Activated T-helper 1 cell treated with anti-CD3 and anti-CD28 coated beads, Interleukin-12 subunit alpha, Interleukin-12 subunit beta, Interleukin-2, Interleukin-4 antibody, amounts not matched to agents 30 ng/mL and 10 ng/mL and 1 ng/mL, durations not matched to agents 14 hours and 24 hours and 36 hours (primary cell): Measurements from ENCODE around the gene LRRN3. TPM values are rescaled to one million over a fixed set of nuclear protein-coding genes. Genes with fewer than 3 reads are reported as not detected.
"Not testable (repeated sequence)": the region's sequence is repeated elsewhere in the genome, so short reads cannot be mapped to it uniquely, and the experiment has no call there.

Experiments used
- DNase-seq: peaks from one replicate; pipeline ENCODE4 v3.0.0; 2021; ENCODE audit warnings: low spot score
- H3K27ac Mint-ChIP-seq: one replicate; pipeline ENCODE4 v1.8.0; 2021; ENCODE audit warnings: mild to moderate bottlenecking, mixed read lengths
- H3K27me3 Mint-ChIP-seq: one replicate; pipeline ENCODE4 v1.8.0; 2022; ENCODE audit warnings: mild to moderate bottlenecking, moderate library complexity, mixed read lengths; ENCODE audit not compliant: insufficient read depth
- H3K36me3 Mint-ChIP-seq: one replicate; pipeline ENCODE4 v1.8.0; 2021; ENCODE audit warnings: low read depth, mixed read lengths
- H3K4me1 Mint-ChIP-seq: one replicate; pipeline ENCODE4 v1.8.0; 2021; ENCODE audit warnings: low read depth, mixed read lengths
- H3K4me3 Mint-ChIP-seq: one replicate; pipeline ENCODE4 v1.8.0; 2021; ENCODE audit warnings: mild to moderate bottlenecking, moderate library complexity, mixed read lengths
- H3K9me3 Mint-ChIP-seq: one replicate; pipeline ENCODE4 v1.8.0; 2021; ENCODE audit warnings: mixed read lengths
- intact Hi-C: fragments of 100-400 bp; cut with micrococcal nuclease; formaldehyde crosslinking; loops from one replicate; pipeline ENCODE4 v1.15.1; 2024
- total RNA-seq: library from RNA; stranded (reverse); gene quantifications from 2 replicates; pipeline ENCODE4 v1.2.3, GENCODE V29; 2022

The LRRN3 gene
- total RNA-seq, 1 donor from 2014 or later, result 57.3 TPM

DNA sequence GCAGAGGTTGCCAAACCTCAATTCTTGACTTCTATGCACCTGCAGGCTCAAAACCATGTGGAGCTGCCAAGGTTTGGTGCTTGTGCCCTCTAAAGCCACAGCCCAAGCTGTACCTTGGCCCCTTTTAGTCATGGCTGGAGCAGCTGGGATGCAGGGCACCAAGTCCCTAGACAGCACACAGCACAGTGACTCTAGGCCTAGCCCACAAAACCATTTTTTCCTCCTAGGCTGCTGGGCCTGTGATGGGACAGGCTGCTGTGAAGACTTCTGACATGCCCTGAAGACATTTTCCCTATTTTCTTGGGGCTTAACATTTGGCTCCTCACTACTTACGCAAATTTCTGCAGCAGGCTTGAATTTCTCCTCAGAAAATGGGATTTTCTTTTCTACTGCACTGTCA, 27.8 kb upstream of the LRRN3 start:
- peaks cover 44% of the 10 kb centered on the region for H3K9me3 Mint-ChIP-seq
- H3K4me1 Mint-ChIP-seq, result peaks cover 6% of the 10 kb centered on the region
- H3K36me3 Mint-ChIP-seq, result peaks cover 19% of the 10 kb centered on the region
- DNase-seq, result no peak
- intact Hi-C loops, result no loop called here
- H3K4me3 Mint-ChIP-seq, result no peak overlapping the region
- H3K27ac Mint-ChIP-seq, result no peak overlapping the region
- H3K27me3 Mint-ChIP-seq, result no peaks in the 10 kb centered on the region

DNA sequence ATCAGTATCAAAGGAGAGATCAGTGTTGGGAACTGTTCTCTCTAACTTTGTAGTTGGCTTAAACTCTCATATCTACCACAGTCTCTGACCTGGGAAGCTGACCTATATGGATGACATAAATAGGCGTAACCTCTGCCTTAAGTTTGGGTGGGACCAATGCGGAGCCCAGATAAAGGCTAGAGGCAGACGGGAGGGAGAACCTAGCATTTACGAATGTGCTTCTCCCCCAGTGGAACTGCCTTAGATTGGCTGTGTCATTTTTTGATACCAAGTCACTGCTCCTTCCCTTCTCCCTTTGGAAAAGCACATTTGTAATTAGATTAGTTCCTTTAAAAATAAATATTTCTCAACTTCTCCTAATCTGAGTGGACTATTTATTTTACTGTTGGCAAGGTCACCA, 23.7 kb upstream of the LRRN3 start:
- no peak overlapping the region for H3K27ac Mint-ChIP-seq
- peaks cover 12% of the 10 kb centered on the region for H3K4me1 Mint-ChIP-seq
- intact Hi-C loops, result no loop called here
- H3K27me3 Mint-ChIP-seq, result no peaks in the 10 kb centered on the region
- peaks cover 30% of the 10 kb centered on the region for H3K9me3 Mint-ChIP-seq
- H3K36me3 Mint-ChIP-seq, result peaks cover 11% of the 10 kb centered on the region
- DNase-seq, result no peak
- H3K4me3 Mint-ChIP-seq, result no peak overlapping the region

DNA sequence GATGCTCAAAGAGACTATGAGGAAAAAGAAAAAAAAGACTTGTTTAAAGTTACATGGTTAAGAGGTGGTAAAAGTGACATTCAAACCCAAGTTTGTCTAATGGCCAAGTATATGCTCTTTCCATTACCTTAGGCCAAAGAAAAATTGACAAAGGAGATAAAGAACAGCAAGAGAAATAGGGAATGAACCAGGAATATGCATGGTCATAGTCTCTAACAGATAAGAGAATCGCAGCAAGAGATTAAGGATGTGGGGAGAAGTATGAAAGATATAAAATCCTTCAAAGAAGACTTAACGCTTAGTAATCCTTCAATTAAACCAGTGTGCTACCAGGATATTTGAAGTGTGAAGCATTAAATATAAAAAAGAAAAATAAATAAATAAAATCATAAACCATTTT, 23.2 kb upstream of the LRRN3 start:
- Mint-ChIP-seq H3K9me3 (peaks cover 26% of the 10 kb centered on the region), H3K36me3 (peaks cover 8% of the 10 kb centered on the region), H3K27ac (no peak overlapping the region), H3K27me3 (no peaks in the 10 kb centered on the region), H3K4me1 (peaks cover 13% of the 10 kb centered on the region), H3K4me3 (no peak overlapping the region)
- DNase-seq, result no peak
- intact Hi-C loops, result no loop called here

DNA sequence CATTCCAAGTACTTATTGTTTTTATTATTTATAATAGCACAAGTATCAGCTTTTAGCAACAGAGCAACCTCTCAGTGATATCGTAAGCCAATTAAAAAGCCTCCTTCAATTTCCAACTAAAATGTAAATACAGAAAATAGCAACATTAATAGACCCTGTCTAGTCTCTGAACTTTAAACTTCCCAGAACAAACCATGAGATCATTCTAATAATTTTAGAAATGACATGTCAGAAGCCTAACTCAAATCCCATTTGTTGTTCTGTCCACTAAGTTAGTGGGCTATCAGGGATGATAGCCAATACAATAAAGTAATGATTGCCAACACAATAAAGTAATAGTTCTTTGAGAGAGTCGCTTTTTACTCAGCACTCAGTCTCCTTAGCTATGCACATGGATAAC, 22.3 kb upstream of the LRRN3 start:
- Mint-ChIP-seq H3K4me1 (peaks cover 22% of the 10 kb centered on the region), H3K27ac (no peak overlapping the region), H3K9me3 (peaks cover 26% of the 10 kb centered on the region), H3K27me3 (no peaks in the 10 kb centered on the region), H3K36me3 (peaks cover 6% of the 10 kb centered on the region), H3K4me3 (no peak overlapping the region)
- DNase-seq, result no peak
- intact Hi-C loops, result no loop called here

DNA sequence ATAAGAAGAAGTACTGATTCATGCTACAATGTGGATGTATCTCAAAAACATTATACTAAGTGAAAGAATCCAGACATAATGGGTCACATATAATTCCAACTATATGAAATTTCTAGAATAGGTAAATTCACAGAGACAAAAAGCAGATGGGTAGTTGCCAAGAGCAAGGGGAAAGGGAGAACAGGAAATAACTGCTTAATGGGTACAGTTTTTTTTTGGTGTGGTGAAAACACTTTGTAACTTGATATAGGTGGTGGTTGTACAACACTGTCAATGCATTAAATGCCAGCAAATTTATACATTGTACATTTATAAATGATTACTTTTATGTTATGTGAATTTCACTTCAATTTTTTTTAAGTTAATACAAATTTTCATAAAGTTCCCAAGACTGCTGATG, 19.4 kb upstream of the LRRN3 start:
- Mint-ChIP-seq H3K4me3 (no peak overlapping the region), H3K27me3 (no peaks in the 10 kb centered on the region), H3K4me1 (peaks cover 49% of the 10 kb centered on the region), H3K27ac (no peak overlapping the region), H3K36me3 (peaks cover 11% of the 10 kb centered on the region), H3K9me3 (peaks cover 14% of the 10 kb centered on the region)
- no peak for DNase-seq
- intact Hi-C loops, result no loop called here

DNA sequence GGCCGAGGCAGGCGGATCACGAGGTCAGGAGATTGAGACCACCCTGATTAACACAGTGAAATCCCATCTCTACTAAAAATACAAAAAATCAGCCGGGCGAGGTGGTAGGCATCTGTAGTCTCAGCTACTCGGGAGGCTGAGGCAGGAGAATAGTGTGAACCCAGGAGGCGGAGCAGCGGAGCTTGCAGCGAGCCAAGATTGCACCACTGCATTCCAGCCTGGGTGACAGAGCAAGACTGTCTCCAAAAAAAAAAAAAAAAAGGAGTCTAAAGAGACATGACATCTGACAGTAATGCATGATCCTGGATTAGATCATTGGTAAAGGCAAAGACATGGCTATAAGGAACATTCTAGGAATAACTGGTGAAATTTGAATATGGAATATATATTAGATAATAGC, 18.3 kb upstream of the LRRN3 start:
- H3K4me3 Mint-ChIP-seq, H3K27ac Mint-ChIP-seq, DNase-seq, H3K27me3 Mint-ChIP-seq: not testable (repeated sequence)
- peaks cover 14% of the 10 kb centered on the region for H3K9me3 Mint-ChIP-seq
- peaks cover 11% of the 10 kb centered on the region for H3K36me3 Mint-ChIP-seq
- intact Hi-C loops, result loop anchor here (2.0 kb wide), 1 partner anchor 14 kb away; no protein-coding TSS in a partner anchor
- H3K4me1 Mint-ChIP-seq, result peaks cover 60% of the 10 kb centered on the region

DNA sequence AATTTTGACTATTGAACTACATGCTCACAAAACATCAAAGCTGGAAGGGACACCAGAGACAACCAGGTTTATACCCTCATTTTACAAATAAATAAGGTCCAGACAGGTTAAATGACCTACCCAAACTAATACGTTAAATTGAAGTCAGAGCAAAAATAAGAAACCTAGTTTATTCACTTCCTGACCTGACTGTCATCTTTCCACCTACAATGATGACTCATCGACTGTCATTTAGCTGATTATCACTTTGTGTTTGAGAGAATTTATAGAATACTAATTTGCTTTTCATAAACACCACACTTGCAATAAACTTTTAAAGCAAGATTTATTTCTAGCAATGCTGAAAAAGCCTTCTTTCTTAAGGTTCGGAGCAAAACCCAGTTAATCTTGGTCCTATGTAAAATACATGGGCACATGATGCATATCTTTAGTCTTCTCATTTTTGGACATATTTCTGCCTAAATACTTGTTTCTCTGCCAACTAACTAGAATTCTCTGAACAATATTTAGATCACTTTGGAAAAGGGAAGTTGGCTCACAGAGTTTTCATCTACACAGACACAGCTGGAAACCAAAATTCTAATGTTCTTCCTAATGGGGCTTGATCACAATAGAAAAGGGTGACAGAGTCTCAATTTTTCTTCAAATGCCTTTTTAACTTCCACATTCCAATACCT, 16.7 kb upstream of the LRRN3 start:
- Mint-ChIP-seq H3K27ac (peak overlapping the region; percentile 90), H3K9me3 (peaks cover 14% of the 10 kb centered on the region), H3K4me1 (peaks cover 66% of the 10 kb centered on the region), H3K4me3 (peak overlapping the region; percentile 53), H3K36me3 (peaks cover 11% of the 10 kb centered on the region), H3K27me3 (no peaks in the 10 kb centered on the region)
- no peak for DNase-seq
- intact Hi-C loops, result loop anchor here (1.0 kb wide), 3 partner anchors 9 to 61 kb away; no protein-coding TSS in a partner anchor

DNA sequence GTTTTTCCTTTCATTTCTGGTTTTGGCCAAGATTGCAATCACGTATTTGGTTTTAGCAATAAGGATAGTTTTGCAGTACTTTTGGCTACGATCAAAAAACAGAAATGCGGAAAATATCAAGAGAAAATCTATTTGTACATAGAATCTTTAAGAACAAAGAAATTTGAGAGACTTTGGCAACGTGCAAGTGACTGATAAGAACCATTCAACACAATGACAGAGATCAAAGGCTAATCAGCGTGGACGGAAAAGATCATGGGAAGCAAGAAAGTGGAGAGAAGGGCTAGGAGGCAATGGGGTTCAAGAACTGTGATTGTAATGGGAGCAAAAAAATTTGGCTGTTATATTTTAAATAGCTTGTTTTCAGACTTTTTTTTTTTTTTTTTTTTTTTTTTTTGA, 16.2 kb upstream of the LRRN3 start:
- Mint-ChIP-seq H3K4me3 (peak overlapping the region; percentile 30), H3K4me1 (peaks cover 70% of the 10 kb centered on the region), H3K36me3 (peaks cover 11% of the 10 kb centered on the region), H3K27me3 (no peaks in the 10 kb centered on the region), H3K9me3 (peaks cover 14% of the 10 kb centered on the region), H3K27ac (peak overlapping the region; percentile 90)
- intact Hi-C loops, result loop anchor here (1.0 kb wide), 3 partner anchors 9 to 61 kb away; no protein-coding TSS in a partner anchor
- no peak for DNase-seq

DNA sequence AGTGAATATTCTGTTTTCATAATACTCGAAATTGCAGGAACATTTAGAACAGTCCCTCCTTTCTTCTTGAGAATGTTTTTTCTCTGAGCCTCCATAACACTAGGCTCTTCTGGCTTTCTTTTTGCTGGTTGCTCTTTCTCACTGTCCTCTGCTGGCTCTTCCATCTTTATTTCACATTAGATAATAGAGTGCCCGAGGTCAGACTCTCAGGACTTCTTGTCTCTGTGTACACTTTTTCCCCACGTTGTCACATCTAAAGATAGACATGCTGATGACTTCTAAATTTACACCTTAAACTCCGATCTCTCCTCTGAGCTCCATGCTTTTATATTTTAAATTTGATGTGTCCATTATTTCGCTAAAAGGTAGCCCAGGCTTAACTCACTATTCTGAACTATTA, 15.4 kb upstream of the LRRN3 start:
- Mint-ChIP-seq H3K4me1 (peaks cover 76% of the 10 kb centered on the region), H3K36me3 (peaks cover 11% of the 10 kb centered on the region), H3K27ac (peak overlapping the region; percentile 85), H3K9me3 (peaks cover 14% of the 10 kb centered on the region), H3K27me3 (no peaks in the 10 kb centered on the region), H3K4me3 (peak overlapping the region; percentile 46)
- intact Hi-C loops, result no loop called here
- no peak for DNase-seq

DNA sequence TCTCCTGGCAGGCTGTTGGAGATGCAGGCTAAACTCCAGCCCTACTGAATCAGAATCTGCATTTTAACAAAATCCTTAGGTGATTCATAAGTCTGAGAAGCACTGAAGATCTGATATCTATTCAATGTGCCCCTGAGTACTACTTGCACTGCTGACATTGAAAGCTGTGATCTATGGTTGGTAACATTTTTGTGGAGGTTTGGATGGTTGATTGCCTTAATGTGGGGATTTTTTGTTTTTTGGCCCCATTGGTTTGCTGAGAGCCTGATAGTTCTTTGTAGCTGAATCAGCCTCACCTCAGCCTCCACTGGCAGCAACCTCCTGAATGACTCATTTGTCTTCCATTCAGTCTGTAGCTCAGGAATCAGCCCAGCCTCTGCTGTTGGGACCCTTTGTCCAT, 14.7 kb upstream of the LRRN3 start:
- peak overlapping the region; percentile 46 for H3K4me3 Mint-ChIP-seq
- DNase-seq, result no peak
- H3K9me3 Mint-ChIP-seq, result peaks cover 14% of the 10 kb centered on the region
- peaks cover 78% of the 10 kb centered on the region for H3K4me1 Mint-ChIP-seq
- peaks cover 11% of the 10 kb centered on the region for H3K36me3 Mint-ChIP-seq
- H3K27ac Mint-ChIP-seq, result peak overlapping the region; percentile 85
- intact Hi-C loops, result no loop called here
- no peaks in the 10 kb centered on the region for H3K27me3 Mint-ChIP-seq

DNA sequence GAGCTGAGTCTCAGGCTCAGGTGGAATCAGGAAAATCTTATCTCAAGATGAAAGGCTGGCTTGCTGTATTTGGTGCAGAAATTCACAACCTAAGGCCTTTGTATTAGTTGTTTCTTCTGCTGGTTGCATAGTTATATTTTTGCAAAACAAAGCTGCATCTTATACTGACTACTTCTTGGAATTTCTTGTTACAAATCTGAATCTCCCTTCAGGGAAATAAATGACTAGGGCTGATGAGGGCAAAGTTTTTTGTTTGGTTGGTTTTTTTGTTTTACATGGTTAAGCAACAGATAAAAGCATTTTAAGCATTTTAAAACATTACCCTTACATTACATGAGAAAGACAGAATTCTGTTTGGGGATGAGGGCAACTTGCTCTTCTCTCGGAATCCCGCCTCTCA, 13.9 kb upstream of the LRRN3 start:
- H3K4me3 Mint-ChIP-seq, result no peak overlapping the region
- intact Hi-C loops, result no loop called here
- DNase-seq, result no peak

DNA sequence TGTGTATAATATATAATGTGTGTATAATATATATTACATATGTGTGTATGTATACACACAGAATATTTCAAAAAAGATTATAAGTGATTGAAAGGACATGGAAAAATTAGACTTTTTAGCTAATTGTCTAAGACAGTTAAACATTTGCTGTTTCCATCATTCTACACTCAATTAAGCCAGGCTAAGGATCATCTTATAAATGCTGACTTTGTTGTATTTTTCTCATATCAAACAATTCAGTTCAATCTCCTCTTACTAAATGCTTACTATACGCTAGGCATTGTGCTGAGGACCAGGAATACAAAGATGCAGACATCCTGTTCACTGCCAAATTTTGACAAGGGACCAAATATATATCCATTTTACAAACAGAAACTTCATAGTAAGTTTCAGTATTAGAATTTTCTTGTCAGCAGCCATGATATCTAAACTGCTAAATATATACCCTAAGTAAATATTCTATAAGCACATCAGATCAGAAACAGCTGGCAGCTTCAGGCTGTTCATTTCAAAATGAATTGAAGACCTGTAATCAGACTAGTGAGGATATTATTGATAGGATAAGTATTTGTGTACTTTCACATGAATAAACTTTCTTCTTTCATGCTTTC, 10.3 kb upstream of the LRRN3 start:
- H3K27me3 Mint-ChIP-seq, result no peaks in the 10 kb centered on the region
- peak overlapping the region; percentile 67 for H3K27ac Mint-ChIP-seq
- H3K36me3 Mint-ChIP-seq, result peaks cover 12% of the 10 kb centered on the region
- peak overlapping the region; percentile 21 for H3K4me3 Mint-ChIP-seq
- intact Hi-C loops, result loop anchor here (5.0 kb wide), 3 partner anchors 173 to 1372 kb away; partner anchors contain the start of genes DOCK4, IFRD1 and ZNF277
- DNase-seq, result no peak
- H3K4me1 Mint-ChIP-seq, result peaks cover 84% of the 10 kb centered on the region
- peaks cover 11% of the 10 kb centered on the region for H3K9me3 Mint-ChIP-seq

More for the DNA sequence above, 13.9 kb upstream of the LRRN3 start:
- Mint-ChIP-seq H3K36me3 (peaks cover 11% of the 10 kb centered on the region), H3K27me3 (no peaks in the 10 kb centered on the region), H3K27ac (peak overlapping the region; percentile 85), H3K4me1 (peaks cover 78% of the 10 kb centered on the region), H3K9me3 (peaks cover 14% of the 10 kb centered on the region)

DNA sequence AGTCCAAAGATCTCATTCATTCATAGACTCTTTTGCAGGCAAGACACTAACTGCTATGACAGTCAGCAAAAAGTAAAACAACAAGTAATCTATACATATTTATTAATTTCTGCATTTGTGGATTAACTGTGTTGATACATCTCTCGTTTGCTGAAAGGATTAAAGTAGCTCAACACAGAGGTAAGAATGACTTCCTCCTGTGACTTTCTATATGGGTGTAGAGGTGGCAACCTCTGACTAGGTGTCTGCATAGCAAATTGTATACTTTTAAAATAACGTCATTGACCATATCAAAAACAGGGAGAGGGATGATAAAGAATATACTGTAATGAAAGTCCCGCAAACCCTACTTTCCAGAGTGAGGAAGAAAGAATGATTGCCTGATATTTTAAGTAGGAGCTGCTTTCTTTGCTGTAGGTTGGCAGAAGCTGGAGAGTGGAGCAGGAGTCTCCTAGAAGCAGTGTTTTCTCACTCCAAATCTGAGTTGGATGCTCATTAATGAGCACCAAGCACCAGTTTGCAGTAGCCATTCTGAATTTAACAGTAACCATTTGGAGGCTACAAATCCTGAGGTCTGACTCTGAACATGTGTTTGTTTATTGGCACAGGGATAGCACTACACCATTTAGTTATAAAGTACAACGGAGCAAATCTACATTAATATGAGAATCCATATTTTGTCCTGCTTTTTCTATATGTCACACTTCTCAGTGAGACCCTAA, 9.2 kb upstream of the LRRN3 start:
- peaks cover 13% of the 10 kb centered on the region for H3K36me3 Mint-ChIP-seq
- DNase-seq, result no peak

More for the DNA sequence above, 9.2 kb upstream of the LRRN3 start:
- intact Hi-C loops, result loop anchor here (2.0 to 5.0 kb wide), 5 partner anchors 57 to 1371 kb away; partner anchors contain the start of genes DOCK4, IFRD1 and ZNF277
- Mint-ChIP-seq H3K9me3 (peaks cover 9% of the 10 kb centered on the region), H3K4me3 (peak overlapping the region; percentile 74), H3K4me1 (peaks cover 83% of the 10 kb centered on the region), H3K27me3 (no peaks in the 10 kb centered on the region), H3K27ac (peak overlapping the region; percentile 82)
